HT-29 (cell line): Measurements from ENCODE around the gene ZNF540. TPM values are rescaled to one million over a fixed set of nuclear protein-coding genes. Genes with fewer than 3 reads are reported as not detected.

ENCODE experiments used
- total RNA-seq: library from RNA; depleted of rRNA; stranded (reverse); fragments of >200 nt; shearing (Covaris generic); gene quantifications from 2 replicates; pipeline ENCODE4 v1.2.3, GENCODE V29; 2014; rRNA removed

The ZNF540 gene
- total RNA-seq, 1 experiment from 2014 or later = 0.03 TPM

Other genes with a start within 250 kb of the ZNF540 start
- 0.28 and 1.4 TPM in 2 replicates for gene ZNF527, start 223.8 kb upstream of the ZNF540 start, total RNA-seq
- 0.05 TPM in 1 of 2 replicates, not detected in the other for gene ZNF569, start 127.4 kb upstream of the ZNF540 start, total RNA-seq
- under 0.01 and 0.50 TPM in 2 replicates for gene ZNF570, start 125.5 kb upstream of the ZNF540 start, total RNA-seq
- not detected in 2 replicates for gene ZNF793, start 87.9 kb upstream of the ZNF540 start, total RNA-seq
- 0.03 and 0.10 TPM in 2 replicates for gene ZNF571, start 84 bp upstream of the ZNF540 start, total RNA-seq
- gene ZFP30, start 60.6 kb downstream of the ZNF540 start, total RNA-seq = not detected in 2 replicates
- 0.10 and 0.46 TPM in 2 replicates for gene ZNF607, start 124.9 kb downstream of the ZNF540 start, total RNA-seq
- gene ZNF573, start 184.7 kb downstream of the ZNF540 start, total RNA-seq = 0.48 and 0.97 TPM in 2 replicates